Left renal pelvis (tissue), 4 donors: Measurements from ENCODE around the gene GLIPR2. TPM values are rescaled to one million over a fixed set of nuclear protein-coding genes. Genes with fewer than 3 reads are reported as not detected.
"Not testable (repeated sequence)": the region's sequence is repeated elsewhere in the genome, so short reads cannot be mapped to it uniquely, and the experiment has no call there.

Experiments
- DNase-seq, 4 donors: peaks; one replicate each; pipeline ENCODE4 v3.0.0-alpha.2; 2013; ENCODE audit warnings: low read depth in 4 of 4, low spot score in 3 of 4
- polyA plus RNA-seq, 4 donors: library from polyadenylated mRNA; unstranded; fragments of 120-200 nt; gene quantifications; one replicate each; pipeline ENCODE4 v1.2.1, GENCODE V29; 2013; ENCODE audit not compliant: insufficient read length in 4 of 4

The GLIPR2 gene
- polyA plus RNA-seq, 4 donors, result 35.6 to 68.3 (median 46.0) TPM

DNA sequence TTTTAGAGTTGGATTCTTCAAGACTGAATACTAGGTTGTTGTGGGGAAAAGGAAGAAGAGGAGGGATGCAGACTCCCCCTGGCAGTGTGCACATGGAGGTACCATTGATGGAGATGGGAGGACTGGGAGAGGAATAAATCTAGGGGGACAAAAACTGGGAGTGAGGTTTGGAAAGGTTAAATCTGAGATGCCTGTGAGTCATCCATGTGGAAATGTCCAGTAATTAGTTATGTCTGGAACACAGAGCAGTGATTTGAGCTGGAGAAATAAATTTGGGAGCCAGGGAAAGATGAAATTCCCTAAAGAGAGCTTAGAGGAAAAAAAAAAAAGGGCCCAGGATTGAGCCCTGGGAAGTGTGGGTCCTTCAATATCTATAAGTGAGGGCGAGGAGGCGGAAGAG lies 24.7 kb downstream of the GLIPR2 start:
- no peak for DNase-seq

DNA sequence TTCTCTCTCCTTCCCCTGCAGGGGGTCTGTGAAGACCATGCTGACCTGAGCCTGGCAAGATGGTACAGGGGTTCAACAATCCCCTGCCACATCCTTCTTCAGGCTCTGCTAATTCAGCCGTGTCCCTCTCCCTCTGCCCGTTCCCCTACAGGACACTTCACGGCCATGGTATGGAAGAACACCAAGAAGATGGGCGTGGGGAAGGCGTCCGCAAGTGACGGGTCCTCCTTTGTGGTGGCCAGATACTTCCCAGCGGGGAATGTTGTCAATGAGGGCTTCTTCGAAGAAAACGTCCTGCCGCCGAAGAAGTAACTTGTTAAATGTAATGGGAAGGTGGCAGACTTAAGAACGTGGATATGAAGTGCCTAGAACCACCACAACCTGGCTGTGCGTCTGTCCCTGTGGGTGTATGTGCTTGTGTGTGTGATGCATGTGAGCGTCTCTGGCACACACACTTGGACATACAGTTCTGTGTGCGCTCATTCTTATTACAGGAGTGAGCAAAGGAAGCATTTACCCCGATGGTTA lies 25.7 kb downstream of the GLIPR2 start:
- no peak for DNase-seq

DNA sequence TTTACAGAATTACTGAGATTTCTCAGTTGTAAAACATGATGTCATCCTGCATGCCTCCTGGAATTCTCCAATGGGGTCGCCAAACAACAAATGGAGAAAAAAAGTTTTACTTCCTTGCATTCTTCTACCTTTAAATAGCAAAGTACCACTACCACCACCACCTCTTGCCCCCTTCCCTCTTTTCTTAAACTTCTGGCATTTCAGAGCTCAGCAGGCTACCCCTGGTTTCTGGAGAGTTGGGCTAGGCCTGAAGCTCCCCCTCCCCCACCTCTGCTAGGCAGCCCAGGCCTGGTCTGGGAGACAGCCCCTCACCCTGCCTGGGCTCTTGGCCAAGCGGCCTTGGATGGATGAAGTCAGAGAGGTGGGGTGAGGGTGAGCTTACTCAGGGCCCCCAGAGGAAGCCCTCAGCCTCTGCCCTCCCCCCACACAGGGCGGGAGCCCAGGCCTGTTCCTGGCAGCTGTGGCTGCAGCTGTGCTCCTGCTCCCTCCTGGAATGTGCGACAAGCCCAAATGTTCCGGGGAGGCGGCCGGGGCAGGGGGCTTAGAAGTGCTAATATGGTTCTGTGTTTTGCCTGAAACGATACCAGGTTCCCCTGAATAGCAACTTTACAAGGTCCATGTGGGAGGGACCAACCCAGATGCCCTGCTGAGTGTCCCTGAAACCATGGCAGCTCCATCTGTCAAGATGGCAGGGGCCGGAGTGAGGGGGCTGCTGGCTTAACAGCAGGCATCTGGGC lies 26.7 kb downstream of the GLIPR2 start:
- DNase-seq, result peak; percentile 74 to 82 (median 80)

DNA sequence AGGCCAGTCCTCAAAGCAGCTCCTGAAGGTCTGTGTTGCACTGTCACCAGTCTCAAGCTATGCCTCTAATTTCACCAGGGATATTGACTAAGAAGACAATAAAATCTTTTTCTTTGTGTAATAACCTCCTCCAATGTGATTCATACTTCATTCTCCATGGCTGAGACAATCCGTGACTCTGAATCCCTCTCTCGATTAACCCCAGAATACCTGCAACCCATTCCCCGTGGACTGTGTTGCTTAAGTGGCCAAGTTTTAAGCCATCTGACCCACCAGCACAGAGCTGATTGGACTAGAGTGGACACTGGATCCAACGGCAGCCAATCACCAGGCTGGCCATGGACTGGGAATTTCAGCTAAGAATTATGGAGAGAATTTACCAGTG lies 27.2 kb downstream of the GLIPR2 start:
- DNase-seq, result no peak

DNA sequence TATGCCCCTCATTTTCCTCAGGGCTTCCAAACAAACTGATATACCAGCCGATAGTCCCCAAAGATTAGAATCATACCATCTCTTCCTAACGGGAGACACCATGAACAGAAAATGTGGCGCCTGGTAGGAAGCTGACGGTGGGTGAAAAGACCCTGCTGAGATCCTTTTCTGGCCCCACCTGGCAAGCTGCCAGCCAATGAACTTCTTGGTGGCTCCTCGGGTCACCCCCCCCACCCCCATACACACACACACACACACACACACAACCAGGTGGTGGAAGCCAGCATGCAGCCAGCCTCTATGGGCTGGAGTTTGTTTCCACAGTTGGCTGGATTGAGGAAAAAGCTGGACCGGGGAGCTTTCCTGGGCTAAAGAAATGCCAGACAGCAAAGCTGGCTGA lies 27.8 kb downstream of the GLIPR2 start:
- no peak for DNase-seq

DNA sequence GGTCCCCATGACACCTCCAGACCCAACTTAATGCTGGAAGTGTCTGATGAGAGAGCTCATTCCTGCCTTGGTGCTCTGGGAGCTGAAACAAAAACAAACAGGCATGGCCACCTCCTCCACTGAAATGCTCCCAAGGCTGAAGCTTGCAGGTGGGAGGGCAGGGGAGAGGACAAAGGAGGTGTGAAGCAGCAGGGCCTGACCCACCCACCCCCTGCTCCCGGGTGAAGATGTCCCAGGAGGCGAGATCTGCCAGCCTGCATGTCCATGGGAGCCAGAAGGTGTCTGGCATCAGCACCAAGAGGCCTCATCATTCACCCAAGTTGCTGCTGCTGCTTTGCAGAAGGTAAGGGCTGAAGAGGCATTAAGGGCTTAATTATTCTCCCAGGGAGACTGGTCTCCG lies 28.5 kb downstream of the GLIPR2 start:
- no peak for DNase-seq

DNA sequence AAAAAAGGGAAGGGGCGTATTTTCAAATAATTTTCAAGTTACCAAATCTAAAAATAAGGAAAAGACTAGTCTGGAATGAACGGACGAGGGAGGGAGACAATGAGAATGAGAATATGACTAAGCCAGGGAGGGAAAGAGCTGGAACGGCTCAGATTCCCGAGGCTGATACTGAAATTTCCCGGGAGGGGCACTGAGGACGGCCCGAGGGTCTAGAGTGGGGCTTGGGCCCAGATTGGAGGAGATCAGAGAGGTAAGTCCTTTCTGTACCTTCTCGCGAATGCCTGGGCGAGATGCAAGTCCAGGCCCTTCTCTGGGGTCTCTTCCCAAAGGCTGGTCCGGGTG lies 29.3 kb downstream of the GLIPR2 start:
- DNase-seq, result no peak

DNA sequence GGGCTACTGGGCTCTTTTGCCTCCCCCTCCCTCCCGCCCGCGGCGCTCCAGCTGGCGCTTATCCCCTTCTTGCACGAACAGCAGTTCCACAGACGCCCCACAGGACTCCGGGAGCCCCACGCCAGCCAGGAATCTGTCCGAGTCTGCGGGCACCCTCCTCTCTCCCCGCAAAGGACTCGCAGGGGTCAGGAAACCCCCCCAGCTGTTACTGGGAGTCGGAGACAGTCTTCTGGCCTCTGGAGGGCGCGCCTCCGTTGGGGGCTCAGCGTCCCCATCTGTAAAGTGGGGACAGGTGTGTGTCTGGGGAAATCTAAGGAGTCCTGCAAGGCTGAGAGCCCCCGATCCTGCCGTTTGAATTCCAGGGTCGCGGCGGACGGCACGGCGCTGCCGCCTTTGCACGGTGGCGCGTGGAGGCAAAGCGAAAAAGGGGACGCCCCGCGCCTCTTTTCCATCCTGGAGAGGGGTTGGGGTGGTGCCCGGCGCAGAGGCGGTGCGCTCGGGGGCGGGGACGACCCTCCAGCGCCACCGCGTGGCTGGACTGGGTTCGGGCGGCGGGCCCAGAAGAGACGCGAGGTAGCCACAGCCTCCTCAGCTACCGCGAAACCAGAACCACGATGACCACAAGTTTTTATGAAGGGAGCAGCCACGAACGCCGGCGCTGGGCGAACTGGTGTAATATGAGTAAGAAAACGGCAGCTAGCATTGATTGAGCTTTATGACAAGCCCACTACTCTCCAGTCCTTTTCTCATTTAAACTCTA lies 29.8 kb downstream of the GLIPR2 start:
- DNase-seq, result peak in 1 of 4 donors; percentile 48

DNA sequence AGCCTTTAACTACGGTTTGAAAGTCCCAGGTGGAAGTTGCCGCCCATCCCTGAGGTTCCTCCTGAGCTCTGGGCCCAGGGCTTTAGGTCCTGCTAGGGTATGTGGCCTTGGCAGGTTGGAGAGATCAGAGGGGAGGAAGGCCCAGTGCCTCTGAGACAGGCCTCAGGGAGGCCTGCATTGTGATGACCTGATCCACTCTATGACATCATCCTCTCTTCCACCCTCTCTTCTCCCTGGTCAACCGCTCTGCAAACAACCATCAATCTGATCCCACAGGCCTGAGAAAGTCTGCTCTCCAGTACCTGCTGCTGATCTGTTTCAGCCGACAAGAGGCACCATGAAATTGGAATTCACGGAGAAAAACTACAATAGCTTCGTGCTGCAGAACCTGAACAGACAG lies 32.6 kb downstream of the GLIPR2 start, which contains the start of gene CCIN:
Gene CCIN, plus strand, starts transcription at position 223 of the 400 bp plus-strand sequence. Its CDS starts 115 bp downstream, at position 338.
- DNase-seq, result no peak

DNA sequence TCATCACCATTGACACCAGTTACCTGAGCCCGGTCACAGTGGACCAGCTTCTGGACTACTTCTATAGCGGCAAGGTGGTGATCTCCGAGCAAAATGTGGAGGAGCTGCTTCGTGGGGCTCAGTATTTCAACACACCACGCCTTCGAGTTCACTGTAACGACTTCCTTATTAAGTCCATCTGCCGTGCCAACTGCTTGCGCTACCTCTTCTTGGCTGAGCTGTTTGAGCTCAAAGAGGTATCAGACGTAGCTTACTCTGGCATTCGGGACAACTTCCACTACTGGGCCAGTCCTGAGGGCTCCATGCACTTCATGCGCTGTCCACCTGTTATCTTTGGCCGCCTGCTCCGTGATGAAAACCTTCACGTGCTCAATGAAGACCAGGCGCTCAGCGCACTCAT lies 33.2 kb downstream of the GLIPR2 start:
- no peak for DNase-seq

DNA sequence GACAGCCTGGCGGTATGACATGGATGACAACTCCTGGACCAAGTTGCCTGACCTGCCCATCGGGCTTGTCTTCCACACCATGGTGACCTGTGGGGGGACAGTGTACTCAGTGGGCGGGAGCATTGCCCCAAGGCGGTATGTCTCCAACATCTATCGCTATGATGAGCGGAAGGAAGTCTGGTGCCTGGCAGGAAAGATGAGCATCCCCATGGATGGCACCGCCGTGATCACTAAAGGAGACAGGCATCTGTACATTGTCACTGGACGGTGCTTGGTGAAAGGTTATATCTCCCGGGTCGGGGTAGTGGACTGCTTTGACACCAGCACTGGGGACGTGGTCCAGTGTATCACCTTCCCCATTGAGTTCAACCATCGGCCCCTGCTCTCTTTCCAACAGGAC lies 34.0 kb downstream of the GLIPR2 start:
- no peak for DNase-seq

DNA sequence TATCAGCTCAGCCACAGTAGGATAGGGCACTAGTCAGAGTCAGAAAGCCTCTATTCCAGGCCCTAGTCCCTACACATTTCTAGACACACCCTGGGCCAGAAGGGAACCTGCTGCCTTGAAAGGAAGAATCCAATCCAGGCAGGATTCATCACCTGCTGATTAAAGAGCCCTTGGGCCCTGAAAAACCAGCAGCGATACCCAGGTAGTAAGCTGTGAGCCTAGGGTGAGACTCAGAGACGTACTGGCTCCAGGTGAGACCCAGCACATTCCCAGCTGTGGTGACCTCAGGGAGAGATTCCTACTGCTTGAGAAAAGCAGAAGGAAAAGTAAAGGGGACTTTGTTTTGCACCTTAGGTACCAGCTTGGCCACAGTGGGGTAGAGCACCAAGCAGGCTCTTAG lies 37.3 kb downstream of the GLIPR2 start:
- no peak for DNase-seq

DNA sequence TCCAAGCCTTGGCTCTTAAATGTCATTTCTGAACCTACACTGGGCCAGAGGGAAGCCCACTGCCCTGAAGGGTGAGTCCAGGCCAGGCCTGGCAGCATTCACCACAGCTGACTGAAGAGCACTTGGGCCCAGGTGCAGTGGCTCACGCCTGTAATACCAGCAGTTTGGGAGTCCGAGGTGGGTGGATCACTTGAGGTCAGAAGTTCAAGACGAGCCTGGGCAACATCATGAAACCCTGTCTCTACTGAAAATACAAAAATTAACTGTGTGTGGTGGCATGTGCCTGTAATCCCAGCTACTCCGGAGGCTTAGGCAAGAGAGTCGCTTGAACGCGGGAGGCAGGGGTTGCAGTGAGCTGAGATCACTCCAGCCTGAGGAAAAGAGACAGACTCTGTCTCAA lies 37.7 kb downstream of the GLIPR2 start:
- no peak for DNase-seq

DNA sequence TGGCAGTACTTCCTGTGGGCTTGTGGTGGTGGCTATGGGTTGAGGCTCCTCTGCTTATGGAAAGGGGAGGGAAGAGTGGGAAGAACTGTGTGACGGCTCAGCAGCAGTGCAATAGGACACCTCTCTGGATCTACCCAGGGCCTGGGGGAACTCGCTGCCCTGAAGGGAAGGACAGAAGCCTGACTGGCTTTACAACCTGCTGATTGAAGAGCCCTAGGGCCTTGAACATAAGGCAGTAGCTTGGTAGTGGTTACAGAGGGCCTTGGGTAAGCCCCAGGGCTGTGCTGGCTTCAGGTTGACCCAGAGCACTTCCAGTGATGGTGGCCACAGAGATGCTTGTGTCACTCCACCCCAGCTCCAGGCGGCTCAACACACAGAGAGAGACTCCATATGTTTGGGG lies 38.2 kb downstream of the GLIPR2 start:
- no peak for DNase-seq

DNA sequence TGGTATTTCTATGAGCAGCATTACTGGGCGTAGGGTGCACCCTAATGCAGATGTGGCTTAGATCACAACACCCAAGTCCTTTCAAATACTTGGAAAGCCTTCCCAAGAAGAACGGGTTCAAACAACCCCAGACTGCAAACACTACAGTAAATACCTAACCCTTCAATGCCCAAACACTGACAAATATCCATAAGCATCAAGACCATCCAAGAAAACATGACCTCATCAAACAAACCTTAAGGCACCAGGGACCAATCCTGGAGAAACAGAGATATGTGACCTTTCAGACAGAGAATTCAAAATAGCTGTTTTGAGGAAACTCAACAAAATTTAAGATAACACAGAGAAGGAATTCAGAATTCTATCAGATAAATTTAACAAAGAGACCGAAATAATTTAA lies 38.7 kb downstream of the GLIPR2 start:
- DNase-seq, result not testable (repeated sequence)

DNA sequence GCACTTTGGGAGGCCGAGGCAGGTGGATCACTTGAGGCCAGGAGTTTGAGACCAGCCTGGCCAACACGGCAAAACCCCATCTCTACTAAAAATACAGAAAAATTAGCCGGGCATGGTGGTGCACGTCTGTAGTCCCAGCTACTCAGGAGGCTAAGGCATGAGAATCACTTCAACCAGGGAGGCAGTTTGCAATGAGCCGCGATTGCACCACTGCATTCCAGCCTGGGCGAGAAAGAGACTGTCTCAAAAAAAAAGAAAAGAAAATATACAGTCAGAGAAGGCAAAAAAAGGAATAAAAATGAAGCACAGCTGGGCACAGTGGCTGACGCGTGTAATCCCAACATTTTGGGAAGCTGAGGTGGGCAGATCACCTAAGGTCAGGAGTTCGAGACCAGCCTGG lies 40.0 kb downstream of the GLIPR2 start:
- DNase-seq, result not testable (repeated sequence)

DNA sequence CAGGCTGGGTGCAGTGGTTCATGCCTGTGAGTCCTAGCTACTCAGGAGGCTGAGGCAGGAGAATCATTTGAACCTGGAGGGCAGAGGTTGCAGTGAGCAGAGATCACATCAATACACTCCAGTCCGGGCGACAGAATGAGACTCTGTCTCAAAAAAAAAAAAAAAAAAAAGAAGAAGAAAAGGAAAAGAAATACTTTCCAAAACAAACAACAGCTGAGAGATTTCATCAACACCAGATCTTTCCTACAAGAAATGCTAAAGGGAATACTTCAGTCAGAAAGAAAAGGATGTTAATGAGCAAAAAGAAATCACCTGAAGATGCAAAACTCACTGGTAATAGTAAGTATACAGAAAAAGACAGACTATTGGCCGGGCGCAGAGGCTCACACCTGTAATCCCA lies 41.0 kb downstream of the GLIPR2 start:
- no peak for DNase-seq

DNA sequence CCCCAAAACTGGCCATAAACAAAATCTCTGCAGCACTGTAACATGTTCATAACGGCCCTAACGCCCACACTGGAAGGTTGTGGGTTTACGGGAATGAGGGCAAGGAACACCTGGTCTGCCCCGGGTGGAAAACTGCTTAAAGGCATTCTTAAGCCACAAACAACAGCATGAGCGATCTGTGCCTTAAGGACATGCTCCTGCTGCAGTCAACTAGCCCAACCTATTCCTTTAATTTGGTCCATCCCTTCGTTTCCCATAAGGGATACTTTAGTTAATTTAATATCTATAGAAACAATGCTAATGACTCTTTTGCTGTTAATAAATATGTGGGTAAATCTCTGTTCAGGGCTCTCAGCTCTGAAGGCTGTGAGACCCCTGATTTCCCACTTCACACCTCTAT lies 43.7 kb downstream of the GLIPR2 start:
- not testable (repeated sequence) for DNase-seq

DNA sequence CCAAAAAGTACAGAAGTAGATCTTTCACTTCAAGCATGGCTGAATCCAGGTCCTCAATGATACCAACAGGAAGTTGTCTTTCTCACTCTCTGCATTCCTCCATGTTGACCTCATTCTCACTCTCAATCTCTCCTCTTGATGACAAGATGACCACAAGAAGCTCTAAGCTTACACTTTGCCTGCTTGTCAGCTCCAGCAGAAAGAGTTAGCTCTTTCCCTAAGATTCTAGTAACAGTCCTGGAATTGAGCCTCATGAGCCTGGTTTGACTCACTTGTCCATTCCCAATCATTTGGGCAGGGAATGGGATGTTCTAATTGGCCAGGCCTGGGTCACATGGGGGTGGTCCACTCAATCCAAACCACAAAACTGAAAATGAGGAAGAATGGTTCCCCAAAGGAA lies 50.9 kb downstream of the GLIPR2 start:
- no peak for DNase-seq

DNA sequence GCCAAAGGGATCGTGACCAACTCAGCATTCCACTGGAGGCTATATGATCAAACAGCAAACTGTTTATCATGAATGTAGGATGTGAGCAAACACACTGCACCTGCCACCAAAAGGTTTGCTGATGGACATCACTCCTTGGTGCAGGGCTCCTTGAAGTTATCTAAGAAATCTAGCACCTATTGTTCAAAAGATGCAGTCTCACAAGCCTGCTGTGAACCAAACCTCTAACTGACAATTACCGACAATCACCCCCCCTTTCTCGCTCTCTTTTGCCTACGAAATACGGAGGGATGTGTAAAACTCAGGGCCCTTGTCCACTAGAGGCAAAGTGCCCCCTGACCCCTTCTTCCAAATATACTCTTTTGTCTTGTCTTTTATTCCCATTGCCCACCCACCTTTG lies 51.7 kb downstream of the GLIPR2 start:
- DNase-seq, result no peak

DNA sequence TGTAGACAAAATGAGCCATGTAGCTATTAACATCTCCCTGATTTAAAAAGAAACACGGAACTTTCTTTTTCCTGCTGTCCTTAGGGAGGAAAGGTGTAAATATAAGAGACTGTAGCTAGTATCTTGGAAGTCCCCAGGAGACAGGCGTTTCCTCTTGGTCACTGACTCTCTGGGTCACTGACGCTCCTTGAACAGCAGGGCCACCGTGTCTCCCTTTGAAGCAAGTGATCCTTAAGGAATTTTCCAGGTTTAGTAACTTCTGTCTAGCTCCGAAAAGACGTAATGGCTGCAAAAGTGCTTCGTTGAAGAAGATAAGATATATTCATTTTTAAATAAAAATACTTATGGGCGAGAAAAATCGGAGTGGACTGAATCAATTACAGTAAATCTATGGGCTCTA lies 53.4 kb downstream of the GLIPR2 start:
- DNase-seq, result no peak
